Breast epithelium (tissue), 3 donors: ENCODE results near the gene SMPX.

Experiments
- CTCF ChIP-seq, 3 donors: fragments of 450-650 bp; IDR thresholded peaks; one replicate each; pipeline ENCODE4 v1.5.1; 2016 to 2017; ENCODE audit warnings: antibody characterized with exemption in 3 of 3, mild to moderate bottlenecking in 3 of 3, moderate library complexity in 3 of 3
- POLR2A ChIP-seq: fragments of 450-650 bp; IDR thresholded peaks from one replicate; pipeline ENCODE4 v1.6.1; 2016; ENCODE audit warnings: antibody characterized with exemption, mild to moderate bottlenecking, moderate library complexity
- POLR2AphosphoS5 ChIP-seq, 3 donors: sonication (generic); formaldehyde crosslinking; IDR thresholded peaks; one replicate each; pipeline ENCODE4 v1.6.1; 2017; ENCODE audit warnings: antibody characterized with exemption in 3 of 3

GRCh38 chrX:21757960-21758359, at the start of gene SMPX:
- TF ChIP-seq CTCF (IDR thresholded peaks at IDR 0.05) (no peak), POLR2A (no peak), POLR2AphosphoS5 (IDR thresholded peaks at IDR 0.05) (no peak)
